ENCODE results near the gene YTHDF2. TPM values are rescaled to one million over a fixed set of nuclear protein-coding genes. Genes with fewer than 3 reads are reported as not detected.
"Not testable (repeated sequence)": the region's sequence is repeated elsewhere in the genome, so short reads cannot be mapped to it uniquely, and the experiment has no call there.

YTHDF2 gene
- total RNA-seq, 2 donors from 2014 or later, result 36.4 to 53.0 TPM

DNA sequence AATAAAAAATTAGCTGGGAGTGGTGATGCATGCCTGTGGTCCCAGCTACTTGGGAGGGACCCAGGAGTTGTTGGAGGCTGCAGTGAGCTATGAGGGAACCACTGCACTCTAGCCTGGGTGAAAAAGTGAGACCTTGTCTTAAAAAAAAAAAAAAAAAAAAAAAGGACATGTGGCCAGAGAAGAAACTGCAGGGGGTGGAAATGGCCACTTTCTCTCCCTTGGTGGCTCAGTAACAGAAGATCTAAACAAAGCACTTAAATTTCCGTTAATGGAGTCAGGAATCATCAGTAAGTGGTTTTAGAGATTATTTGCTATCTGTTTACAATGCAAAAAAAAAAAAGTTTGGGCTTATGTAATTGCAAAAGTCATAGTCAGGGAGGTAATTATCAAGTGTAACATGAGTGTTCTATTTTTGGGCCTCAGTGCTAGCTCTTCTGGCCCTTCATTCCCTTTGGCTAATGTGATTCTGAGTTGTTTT, 55.9 kb downstream of the YTHDF2 start:
- no peaks in the 10 kb centered on the region for H3K36me3 ChIP-seq
- H3K9me3 ChIP-seq, result no peaks in the 10 kb centered on the region
- DNase-seq (ENCODE audit: low spot score) (no peak), ATAC-seq (ENCODE audit: insufficient number of reproducible peaks, low FRiP score, low read depth) (no peak)
- H3K27me3 ChIP-seq (replicated peaks; ENCODE audit: insufficient read depth), result no peaks in the 10 kb centered on the region
- no peak overlapping the region for H3K4me3 ChIP-seq
- no peaks in the 10 kb centered on the region for H3K4me1 ChIP-seq (ENCODE audit: control insufficient read depth in 1 of 2, low read depth in 2 of 2)
- TF ChIP-seq, protein P1, sequence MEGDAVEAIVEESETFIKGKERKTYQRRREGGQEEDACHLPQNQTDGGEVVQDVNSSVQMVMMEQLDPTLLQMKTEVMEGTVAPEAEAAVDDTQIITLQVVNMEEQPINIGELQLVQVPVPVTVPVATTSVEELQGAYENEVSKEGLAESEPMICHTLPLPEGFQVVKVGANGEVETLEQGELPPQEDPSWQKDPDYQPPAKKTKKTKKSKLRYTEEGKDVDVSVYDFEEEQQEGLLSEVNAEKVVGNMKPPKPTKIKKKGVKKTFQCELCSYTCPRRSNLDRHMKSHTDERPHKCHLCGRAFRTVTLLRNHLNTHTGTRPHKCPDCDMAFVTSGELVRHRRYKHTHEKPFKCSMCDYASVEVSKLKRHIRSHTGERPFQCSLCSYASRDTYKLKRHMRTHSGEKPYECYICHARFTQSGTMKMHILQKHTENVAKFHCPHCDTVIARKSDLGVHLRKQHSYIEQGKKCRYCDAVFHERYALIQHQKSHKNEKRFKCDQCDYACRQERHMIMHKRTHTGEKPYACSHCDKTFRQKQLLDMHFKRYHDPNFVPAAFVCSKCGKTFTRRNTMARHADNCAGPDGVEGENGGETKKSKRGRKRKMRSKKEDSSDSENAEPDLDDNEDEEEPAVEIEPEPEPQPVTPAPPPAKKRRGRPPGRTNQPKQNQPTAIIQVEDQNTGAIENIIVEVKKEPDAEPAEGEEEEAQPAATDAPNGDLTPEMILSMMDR (IDR thresholded peaks at IDR 0.05), result no peak
- no peak overlapping the region for H3K27ac ChIP-seq

GRCh38 chr1:28794582-28794981, 57.8 kb downstream of the YTHDF2 start:
- not testable (repeated sequence) for H3K4me1 ChIP-seq (ENCODE audit: control insufficient read depth in 1 of 2, low read depth in 2 of 2); H3K9me3 ChIP-seq; DNase-seq (ENCODE audit: low spot score); H3K27ac ChIP-seq; H3K4me3 ChIP-seq; H3K27me3 ChIP-seq (replicated peaks; ENCODE audit: insufficient read depth); ATAC-seq (ENCODE audit: insufficient number of reproducible peaks, low FRiP score, low read depth); H3K36me3 ChIP-seq

DNA sequence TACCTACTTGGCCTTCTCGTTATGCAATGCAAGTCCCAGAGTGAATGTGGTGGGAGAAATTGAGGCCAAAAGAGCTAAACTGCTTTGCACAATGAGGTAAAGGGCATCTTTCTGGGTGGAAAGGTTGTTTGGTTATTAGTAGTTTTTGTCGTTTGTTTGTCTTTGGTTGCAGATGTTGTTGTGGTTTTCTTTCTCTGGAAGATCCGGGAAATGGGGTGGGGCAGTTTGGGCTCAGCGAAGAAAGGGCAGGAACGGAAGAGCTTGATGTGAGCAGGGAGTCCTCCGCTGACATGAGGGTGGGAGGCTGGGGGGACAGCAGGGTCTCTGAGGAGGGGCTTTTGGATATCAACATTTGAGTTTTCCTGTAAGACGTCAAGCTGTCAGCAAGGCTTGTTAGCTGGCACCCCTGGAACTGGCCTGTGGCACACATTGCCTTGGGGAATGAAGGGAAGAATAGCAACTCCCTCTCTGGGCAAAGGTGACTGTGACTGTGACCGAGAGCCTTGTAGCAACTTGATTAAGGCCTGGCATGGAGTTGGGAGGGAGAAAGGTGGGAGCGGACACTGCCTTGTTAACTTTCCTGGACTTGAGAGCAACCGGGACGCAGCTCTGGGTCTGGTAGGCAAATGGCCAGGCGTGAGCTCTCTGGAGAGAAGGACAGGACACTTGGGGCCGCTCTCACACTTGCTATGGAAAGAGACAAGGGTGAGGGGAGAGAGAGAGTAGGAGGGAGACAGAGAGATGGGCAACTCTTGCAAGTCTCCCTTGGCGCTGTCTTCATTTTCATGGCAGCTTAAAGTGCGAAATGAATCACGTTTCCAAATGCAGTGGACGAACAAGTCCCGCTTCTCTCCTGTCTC, 59.8 kb downstream of the YTHDF2 start:
- no peak for DNase-seq (ENCODE audit: low spot score)

GRCh38 chr1:28800324-28800723, 63.6 kb downstream of the YTHDF2 start:
- ATAC-seq (ENCODE audit: insufficient number of reproducible peaks, low FRiP score, low read depth) (no peak), DNase-seq (ENCODE audit: low spot score) (no peak)
- Histone ChIP-seq H3K27ac (no peak overlapping the region), H3K27me3 (replicated peaks; ENCODE audit: insufficient read depth) (no peaks in the 10 kb centered on the region), H3K4me3 (no peak overlapping the region), H3K36me3 (no peaks in the 10 kb centered on the region), H3K4me1 (ENCODE audit: control insufficient read depth in 1 of 2, low read depth in 2 of 2) (no peaks in the 10 kb centered on the region), H3K9me3 (no peaks in the 10 kb centered on the region)
- TF ChIP-seq, protein P1 (IDR thresholded peaks at IDR 0.05), result no peak

More for the DNA sequence above, 59.8 kb downstream of the YTHDF2 start:
- no peaks in the 10 kb centered on the region for H3K9me3 ChIP-seq
- no peaks in the 10 kb centered on the region for H3K27me3 ChIP-seq (replicated peaks; ENCODE audit: insufficient read depth)
- no peaks in the 10 kb centered on the region for H3K36me3 ChIP-seq
- no peak for ATAC-seq (ENCODE audit: insufficient number of reproducible peaks, low FRiP score, low read depth)
- H3K4me3 ChIP-seq, result no peak overlapping the region
- no peak overlapping the region for H3K27ac ChIP-seq
- H3K4me1 ChIP-seq (ENCODE audit: control insufficient read depth in 1 of 2, low read depth in 2 of 2), result no peaks in the 10 kb centered on the region
- TF ChIP-seq, protein P1 (IDR thresholded peaks at IDR 0.05), result no peak

DNA sequence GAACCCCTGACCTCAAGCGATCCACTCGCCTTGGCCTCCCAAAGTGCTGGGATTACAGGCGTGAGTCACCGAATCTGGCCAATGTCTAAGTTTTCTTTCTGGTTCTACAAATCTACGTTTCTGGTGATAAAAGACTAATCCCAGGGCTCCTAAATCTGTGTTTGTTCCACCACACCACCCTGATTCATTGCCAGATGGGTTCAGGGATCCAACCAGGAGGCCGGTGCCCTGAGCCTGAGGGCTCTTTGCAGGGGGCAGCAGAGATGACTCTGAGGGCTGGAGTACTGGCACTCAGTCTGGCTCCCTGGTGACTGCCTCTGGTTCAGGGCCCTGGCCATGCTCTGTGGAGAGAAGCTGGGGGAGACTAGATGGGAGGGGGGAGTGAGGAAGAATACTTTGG, 64.7 kb downstream of the YTHDF2 start:
- no peak overlapping the region for H3K27ac ChIP-seq

More for the DNA sequence above, 64.7 kb downstream of the YTHDF2 start:
- H3K4me1 ChIP-seq (ENCODE audit: control insufficient read depth in 1 of 2, low read depth in 2 of 2), result no peaks in the 10 kb centered on the region
- no peak for DNase-seq (ENCODE audit: low spot score)
- no peak overlapping the region for H3K4me3 ChIP-seq
- H3K36me3 ChIP-seq, result no peaks in the 10 kb centered on the region
- TF ChIP-seq, protein P1 (IDR thresholded peaks at IDR 0.05), result no peak
- ATAC-seq (ENCODE audit: insufficient number of reproducible peaks, low FRiP score, low read depth), result no peak
- no peaks in the 10 kb centered on the region for H3K27me3 ChIP-seq (replicated peaks; ENCODE audit: insufficient read depth)
- H3K9me3 ChIP-seq, result no peaks in the 10 kb centered on the region

Data from thoracic aorta (tissue), 2 donors.